ENCODE measurements around the gene ADARB1. TPM values are rescaled to one million over a fixed set of nuclear protein-coding genes. Genes with fewer than 3 reads are reported as not detected.

Gene ADARB1
- total RNA-seq, 2 donors from 2014 or later, result 28.7 to 38.5 TPM

- no peaks in the 10 kb centered on the region for H3K36me3 Mint-ChIP-seq
- H3K9me3 Mint-ChIP-seq, result no peaks in the 10 kb centered on the region
- DNase-seq (ENCODE audit: low spot score), result no peak
- peaks cover 14 to 15% of the 10 kb centered on the region in 2 donors for H3K4me1 Mint-ChIP-seq (ENCODE audit: low read depth in 2 of 2)
- H3K4me3 Mint-ChIP-seq, result no peak overlapping the region
- H3K27me3 Mint-ChIP-seq, result no peaks in the 10 kb centered on the region
- no peak overlapping the region for H3K27ac Mint-ChIP-seq
- ATAC-seq, result peak in 1 of 2 donors; percentile 40
Measured at GRCh38 chr21:45164838-45165237, 90.5 kb downstream of the ADARB1 start.

- no peak overlapping the region for H3K27ac Mint-ChIP-seq
Measured at GRCh38 chr21:45166931-45167330, 92.6 kb downstream of the ADARB1 start.

GRCh38 chr21:45167796-45168222 is 93.4 kb downstream of the ADARB1 start:
- H3K27me3 Mint-ChIP-seq, result no peaks in the 10 kb centered on the region
- H3K4me1 Mint-ChIP-seq (ENCODE audit: low read depth in 2 of 2), result peaks cover 15 to 17% of the 10 kb centered on the region in 2 donors
- DNase-seq (ENCODE audit: low spot score) (no peak), ATAC-seq (no peak)
- H3K4me3 Mint-ChIP-seq, result no peak overlapping the region
- no peaks in the 10 kb centered on the region for H3K36me3 Mint-ChIP-seq
- H3K27ac Mint-ChIP-seq, result no peak overlapping the region
- H3K9me3 Mint-ChIP-seq, result no peaks in the 10 kb centered on the region

More at GRCh38 chr21:45166931-45167330, 92.6 kb downstream of the ADARB1 start:
- ATAC-seq (no peak), DNase-seq (ENCODE audit: low spot score) (no peak)
- H3K4me3 Mint-ChIP-seq, result no peak overlapping the region
- no peaks in the 10 kb centered on the region for H3K36me3 Mint-ChIP-seq
- H3K9me3 Mint-ChIP-seq, result no peaks in the 10 kb centered on the region
- H3K4me1 Mint-ChIP-seq (ENCODE audit: low read depth in 2 of 2), result peaks cover 17 to 18% of the 10 kb centered on the region in 2 donors
- no peaks in the 10 kb centered on the region for H3K27me3 Mint-ChIP-seq

- no peak for ATAC-seq
- Mint-ChIP-seq H3K27me3 (no peaks in the 10 kb centered on the region), H3K9me3 (no peaks in the 10 kb centered on the region), H3K4me1 (ENCODE audit: low read depth in 2 of 2) (peaks cover 15 to 17% of the 10 kb centered on the region in 2 donors), H3K27ac (no peak overlapping the region), H3K36me3 (no peaks in the 10 kb centered on the region), H3K4me3 (no peak overlapping the region)
- no peak for DNase-seq (ENCODE audit: low spot score)
Measured at GRCh38 chr21:45168522-45168921, 94.1 kb downstream of the ADARB1 start.

GRCh38 chr21:45169001-45169400 is 94.6 kb downstream of the ADARB1 start:
- Mint-ChIP-seq H3K9me3 (no peaks in the 10 kb centered on the region), H3K4me1 (ENCODE audit: low read depth in 2 of 2) (peaks cover 15 to 17% of the 10 kb centered on the region in 2 donors), H3K27ac (no peak overlapping the region), H3K36me3 (no peaks in the 10 kb centered on the region), H3K4me3 (no peak overlapping the region), H3K27me3 (no peaks in the 10 kb centered on the region)
- ATAC-seq (no peak), DNase-seq (ENCODE audit: low spot score) (no peak)

- H3K36me3 Mint-ChIP-seq, result no peaks in the 10 kb centered on the region
- H3K4me1 Mint-ChIP-seq (ENCODE audit: low read depth in 2 of 2), result peaks cover 15 to 17% of the 10 kb centered on the region in 2 donors
- DNase-seq (ENCODE audit: low spot score), result no peak
- H3K4me3 Mint-ChIP-seq, result no peak overlapping the region
- H3K27ac Mint-ChIP-seq, result no peak overlapping the region
- ATAC-seq, result no peak
- H3K9me3 Mint-ChIP-seq, result no peaks in the 10 kb centered on the region
- no peaks in the 10 kb centered on the region for H3K27me3 Mint-ChIP-seq
Measured at GRCh38 chr21:45169682-45170081, 95.3 kb downstream of the ADARB1 start.

GRCh38 chr21:45170987-45171386 is 96.6 kb downstream of the ADARB1 start:
- no peak for ATAC-seq
- Mint-ChIP-seq H3K4me3 (no peak overlapping the region), H3K27ac (no peak overlapping the region), H3K36me3 (no peaks in the 10 kb centered on the region), H3K9me3 (no peaks in the 10 kb centered on the region), H3K4me1 (ENCODE audit: low read depth in 2 of 2) (peaks cover 15 to 17% of the 10 kb centered on the region in 2 donors), H3K27me3 (no peaks in the 10 kb centered on the region)
- no peak for DNase-seq (ENCODE audit: low spot score)

GRCh38 chr21:45172420-45172819 is 98.0 kb downstream of the ADARB1 start:
- DNase-seq (ENCODE audit: low spot score) (no peak), ATAC-seq (no peak)
- no peak overlapping the region for H3K4me3 Mint-ChIP-seq
- peaks cover 15 to 17% of the 10 kb centered on the region in 2 donors for H3K4me1 Mint-ChIP-seq (ENCODE audit: low read depth in 2 of 2)
- no peaks in the 10 kb centered on the region for H3K9me3 Mint-ChIP-seq
- H3K36me3 Mint-ChIP-seq, result no peaks in the 10 kb centered on the region
- H3K27ac Mint-ChIP-seq, result no peak overlapping the region
- H3K27me3 Mint-ChIP-seq, result no peaks in the 10 kb centered on the region

- Mint-ChIP-seq H3K4me3 (no peak overlapping the region), H3K4me1 (ENCODE audit: low read depth in 2 of 2) (peaks cover 0 to 5% of the 10 kb centered on the region in 2 donors), H3K27ac (no peak overlapping the region), H3K9me3 (no peaks in the 10 kb centered on the region), H3K27me3 (no peaks in the 10 kb centered on the region), H3K36me3 (no peaks in the 10 kb centered on the region)
- ATAC-seq (no peak), DNase-seq (ENCODE audit: low spot score) (no peak)
Measured at GRCh38 chr21:45175326-45176095, 101.1 kb downstream of the ADARB1 start.

- DNase-seq (ENCODE audit: low spot score) (no peak), ATAC-seq (no peak)
- Mint-ChIP-seq H3K27me3 (no peaks in the 10 kb centered on the region), H3K4me1 (ENCODE audit: low read depth in 2 of 2) (peaks cover 0 to under 1% of the 10 kb centered on the region in 2 donors), H3K36me3 (no peaks in the 10 kb centered on the region), H3K27ac (no peak overlapping the region), H3K9me3 (no peaks in the 10 kb centered on the region), H3K4me3 (no peak overlapping the region)
Measured at GRCh38 chr21:45176141-45176540, 101.8 kb downstream of the ADARB1 start.

- DNase-seq (ENCODE audit: low spot score), result no peak
- Mint-ChIP-seq H3K4me1 (ENCODE audit: low read depth in 2 of 2) (no peaks in the 10 kb centered on the region), H3K4me3 (no peak overlapping the region), H3K9me3 (no peaks in the 10 kb centered on the region), H3K36me3 (no peaks in the 10 kb centered on the region), H3K27me3 (no peaks in the 10 kb centered on the region), H3K27ac (no peak overlapping the region)
- no peak for ATAC-seq
Measured at GRCh38 chr21:45177039-45177438, 102.7 kb downstream of the ADARB1 start.

- Mint-ChIP-seq H3K27me3 (no peaks in the 10 kb centered on the region), H3K4me1 (ENCODE audit: low read depth in 2 of 2) (no peaks in the 10 kb centered on the region), H3K9me3 (no peaks in the 10 kb centered on the region), H3K36me3 (no peaks in the 10 kb centered on the region), H3K4me3 (no peak overlapping the region), H3K27ac (no peak overlapping the region)
- DNase-seq (ENCODE audit: low spot score) (no peak), ATAC-seq (no peak)
Measured at GRCh38 chr21:45178070-45178608, 103.8 kb downstream of the ADARB1 start.

GRCh38 chr21:45178971-45179370 is 104.6 kb downstream of the ADARB1 start:
- Mint-ChIP-seq H3K4me3 (no peak overlapping the region), H3K9me3 (no peaks in the 10 kb centered on the region), H3K4me1 (ENCODE audit: low read depth in 2 of 2) (no peaks in the 10 kb centered on the region), H3K27me3 (no peaks in the 10 kb centered on the region), H3K27ac (no peak overlapping the region), H3K36me3 (no peaks in the 10 kb centered on the region)
- DNase-seq (ENCODE audit: low spot score), result no peak
- ATAC-seq, result no peak

GRCh38 chr21:45179568-45180245 is 105.3 kb downstream of the ADARB1 start:
- H3K27ac Mint-ChIP-seq, result no peak overlapping the region
- H3K27me3 Mint-ChIP-seq, result no peaks in the 10 kb centered on the region
- H3K9me3 Mint-ChIP-seq, result no peaks in the 10 kb centered on the region
- H3K4me3 Mint-ChIP-seq, result no peak overlapping the region
- no peaks in the 10 kb centered on the region for H3K4me1 Mint-ChIP-seq (ENCODE audit: low read depth in 2 of 2)
- no peaks in the 10 kb centered on the region for H3K36me3 Mint-ChIP-seq
- ATAC-seq (no peak), DNase-seq (ENCODE audit: low spot score) (no peak)

All from natural killer cell treated with Interleukin-12 subunit alpha and Interleukin-12 subunit beta and Interleukin-15 and Interleukin-18, amount 100 ng/mL, for 72 hours (primary cell).